ENCODE measurements around the gene TTLL11. TPM values are rescaled to one million over a fixed set of nuclear protein-coding genes. Genes with fewer than 3 reads are reported as not detected.
A peak's percentile ranks its signal among the peaks of the same experiment; 100 is the strongest.

Gene TTLL11
- total and polyA plus RNA-seq, 4 donors: 1.4 to 4.5 (median 3.6) TPM

DNA sequence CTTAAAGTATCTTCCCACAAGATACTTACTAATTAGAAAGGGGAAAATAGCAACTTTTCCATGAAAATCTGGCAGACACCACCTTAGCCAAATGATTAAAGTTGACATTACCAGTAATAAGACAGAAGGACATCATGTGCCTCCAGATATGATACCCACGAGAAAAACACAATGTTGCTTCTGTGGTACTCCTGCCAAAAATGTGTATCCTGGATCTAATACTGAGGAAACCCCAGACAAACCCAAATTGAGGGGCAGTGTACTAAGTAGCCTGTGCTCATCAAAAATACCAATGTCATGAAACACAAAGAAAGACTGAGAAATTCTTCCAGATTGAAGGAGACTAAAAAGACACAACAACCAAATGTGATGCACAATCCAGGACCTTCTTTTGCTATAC, 85.3 kb downstream of the TTLL11 start:
- TF ChIP-seq REST (IDR thresholded peaks at IDR 0.05) (no peak), YY1 (IDR thresholded peaks at IDR 0.05) (no peak), MAX (IDR thresholded peaks at IDR 0.05) (no peak), ATF3 (IDR thresholded peaks at IDR 0.05) (no peak), RAD21 (IDR thresholded peaks at IDR 0.05) (no peak), JUND (IDR thresholded peaks at IDR 0.05) (no peak), FOXA1 (IDR thresholded peaks at IDR 0.05) (no peak), CTCF (IDR thresholded peaks at IDR 0.05; ENCODE audit: low read depth, low read length, missing input control) (no peak), EGR1 (IDR thresholded peaks at IDR 0.05; ENCODE audit: low read depth in 2 of 2) (no peak), GABPA (IDR thresholded peaks at IDR 0.05 in 1 of 2, conservative IDR thresholded peaks at IDR 0.05 in 1 of 2) (no peak), HNF4A (conservative IDR thresholded peaks at IDR 0.05) (no peak), HNF4G (IDR thresholded peaks at IDR 0.05) (no peak), FOXA2 (IDR thresholded peaks at IDR 0.05) (no peak), RXRA (IDR thresholded peaks at IDR 0.05) (no peak)
- TF ChIP-seq, protein P1, sequence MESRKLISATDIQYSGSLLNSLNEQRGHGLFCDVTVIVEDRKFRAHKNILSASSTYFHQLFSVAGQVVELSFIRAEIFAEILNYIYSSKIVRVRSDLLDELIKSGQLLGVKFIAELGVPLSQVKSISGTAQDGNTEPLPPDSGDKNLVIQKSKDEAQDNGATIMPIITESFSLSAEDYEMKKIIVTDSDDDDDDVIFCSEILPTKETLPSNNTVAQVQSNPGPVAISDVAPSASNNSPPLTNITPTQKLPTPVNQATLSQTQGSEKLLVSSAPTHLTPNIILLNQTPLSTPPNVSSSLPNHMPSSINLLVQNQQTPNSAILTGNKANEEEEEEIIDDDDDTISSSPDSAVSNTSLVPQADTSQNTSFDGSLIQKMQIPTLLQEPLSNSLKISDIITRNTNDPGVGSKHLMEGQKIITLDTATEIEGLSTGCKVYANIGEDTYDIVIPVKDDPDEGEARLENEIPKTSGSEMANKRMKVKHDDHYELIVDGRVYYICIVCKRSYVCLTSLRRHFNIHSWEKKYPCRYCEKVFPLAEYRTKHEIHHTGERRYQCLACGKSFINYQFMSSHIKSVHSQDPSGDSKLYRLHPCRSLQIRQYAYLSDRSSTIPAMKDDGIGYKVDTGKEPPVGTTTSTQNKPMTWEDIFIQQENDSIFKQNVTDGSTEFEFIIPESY (IDR thresholded peaks at IDR 0.05): no peak

GRCh38 chr9:122005597-122005996, 87.5 kb downstream of the TTLL11 start:
- no peak for DNase-seq (ENCODE audit: low spot score)
- TF ChIP-seq RAD21 (IDR thresholded peaks at IDR 0.05) (peak; percentile 54 to 57), FOXA2 (IDR thresholded peaks at IDR 0.05) (no peak), CTCF (IDR thresholded peaks at IDR 0.05; ENCODE audit: low read depth, low read length, missing input control) (peak; percentile 25)
- Histone ChIP-seq H3K9ac (ENCODE audit: low read depth in 1 of 2, low read length in 2 of 2) (no peak overlapping the region), H3K4me1 (ENCODE audit: control insufficient read depth in 4 of 4, insufficient read depth in 4 of 4, low read length in 3 of 4) (peaks cover 4 to 18% (median 11%) of the 10 kb centered on the region in 4 donors), H3K9me3 (ENCODE audit: control insufficient read depth in 4 of 4, low read length in 3 of 4) (no peaks in the 10 kb centered on the region), H3K4me3 (ENCODE audit: low read depth in 1 of 3, low read length in 3 of 3) (no peak overlapping the region), H3K36me3 (ENCODE audit: control insufficient read depth in 4 of 4, insufficient read depth in 3 of 4, low read depth in 1 of 4, low read length in 3 of 4) (no peaks in the 10 kb centered on the region), H3K27ac (ENCODE audit: low read depth in 1 of 2, low read length in 2 of 2) (no peak overlapping the region), H3K27me3 (ENCODE audit: control insufficient read depth in 4 of 4, insufficient read depth in 4 of 4, low read length in 3 of 4) (no peaks in the 10 kb centered on the region)
- 58% methylated on average over 1 of the region's 1 CpG for WGBS

More for the DNA sequence above, 85.3 kb downstream of the TTLL11 start:
- H3K9ac ChIP-seq (ENCODE audit: low read depth in 1 of 2, low read length in 2 of 2): no peak overlapping the region
- H3K36me3 ChIP-seq (ENCODE audit: control insufficient read depth in 4 of 4, insufficient read depth in 3 of 4, low read depth in 1 of 4, low read length in 3 of 4): no peaks in the 10 kb centered on the region
- no peak overlapping the region for H3K4me3 ChIP-seq (ENCODE audit: low read depth in 1 of 3, low read length in 3 of 3)
- no peak overlapping the region for H3K27ac ChIP-seq (ENCODE audit: low read depth in 1 of 2, low read length in 2 of 2)
- 59% methylated on average over 1 of the region's 1 CpG for WGBS
- no peaks in the 10 kb centered on the region for H3K4me1 ChIP-seq (ENCODE audit: control insufficient read depth in 4 of 4, insufficient read depth in 4 of 4, low read length in 3 of 4)
- H3K27me3 ChIP-seq (ENCODE audit: control insufficient read depth in 4 of 4, insufficient read depth in 4 of 4, low read length in 3 of 4): no peaks in the 10 kb centered on the region
- no peaks in the 10 kb centered on the region for H3K9me3 ChIP-seq (ENCODE audit: control insufficient read depth in 4 of 4, low read length in 3 of 4)
- no peak for DNase-seq (ENCODE audit: low spot score)
